MM.1S (cell line): ENCODE data around the gene KLK10.

Experiments
- EZH2 ChIP-seq: fragments of 300-600 bp; sonication (generic); optimal IDR thresholded peaks from 2 replicates; pipeline ENCODE3; 2017; ENCODE audit warnings: low read depth, mild to moderate bottlenecking, antibody characterized with exemption, low read length, mixed read lengths
- EZH2phosphoT487 ChIP-seq: fragments of 300-600 bp; sonication (generic); IDR thresholded peaks from 2 replicates; pipeline ENCODE4 v1.6.1; 2018; ENCODE audit warnings: antibody characterized with exemption, low read length
- TF ChIP-seq, protein P1 (sequence below): fragments of 300-600 bp; sonication (generic); IDR thresholded peaks from 2 replicates; pipeline ENCODE4 v1.5.1; 2016; ENCODE audit warnings: antibody characterized with exemption, low read length, mixed read lengths

DNA sequence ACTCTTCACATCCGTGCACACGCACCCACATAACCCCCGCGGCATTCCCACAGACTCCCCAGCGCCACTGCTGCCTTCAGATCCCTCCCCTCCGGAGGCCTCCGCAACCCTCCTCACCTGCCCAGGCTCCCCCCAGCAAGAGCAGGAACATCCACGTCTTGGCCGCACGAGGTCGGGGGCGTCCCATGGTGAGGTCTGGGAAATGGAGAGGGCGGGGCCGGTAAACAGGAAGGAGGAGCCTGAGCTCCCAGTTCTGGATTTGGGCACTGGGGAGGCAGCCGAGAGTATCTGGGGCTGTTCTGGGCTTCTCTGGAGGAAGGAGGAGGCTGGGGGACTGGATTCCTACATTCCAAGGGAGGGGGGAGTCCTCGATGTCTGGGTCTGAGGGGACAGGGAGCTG, 18.5 kb downstream of the KLK10 start:
- TF ChIP-seq EZH2 (no peak), EZH2phosphoT487 (no peak)
- TF ChIP-seq, protein P1, sequence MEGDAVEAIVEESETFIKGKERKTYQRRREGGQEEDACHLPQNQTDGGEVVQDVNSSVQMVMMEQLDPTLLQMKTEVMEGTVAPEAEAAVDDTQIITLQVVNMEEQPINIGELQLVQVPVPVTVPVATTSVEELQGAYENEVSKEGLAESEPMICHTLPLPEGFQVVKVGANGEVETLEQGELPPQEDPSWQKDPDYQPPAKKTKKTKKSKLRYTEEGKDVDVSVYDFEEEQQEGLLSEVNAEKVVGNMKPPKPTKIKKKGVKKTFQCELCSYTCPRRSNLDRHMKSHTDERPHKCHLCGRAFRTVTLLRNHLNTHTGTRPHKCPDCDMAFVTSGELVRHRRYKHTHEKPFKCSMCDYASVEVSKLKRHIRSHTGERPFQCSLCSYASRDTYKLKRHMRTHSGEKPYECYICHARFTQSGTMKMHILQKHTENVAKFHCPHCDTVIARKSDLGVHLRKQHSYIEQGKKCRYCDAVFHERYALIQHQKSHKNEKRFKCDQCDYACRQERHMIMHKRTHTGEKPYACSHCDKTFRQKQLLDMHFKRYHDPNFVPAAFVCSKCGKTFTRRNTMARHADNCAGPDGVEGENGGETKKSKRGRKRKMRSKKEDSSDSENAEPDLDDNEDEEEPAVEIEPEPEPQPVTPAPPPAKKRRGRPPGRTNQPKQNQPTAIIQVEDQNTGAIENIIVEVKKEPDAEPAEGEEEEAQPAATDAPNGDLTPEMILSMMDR: no peak
